Renal pelvis (tissue), 4 donors: ENCODE data around the gene FAM3A. TPM values are rescaled to one million over a fixed set of nuclear protein-coding genes. Genes with fewer than 3 reads are reported as not detected.
A peak's percentile ranks its signal among the peaks of the same experiment; 100 is the strongest.
"Not testable (repeated sequence)": the region's sequence is repeated elsewhere in the genome, so short reads cannot be mapped to it uniquely, and the experiment has no call there.

Experiments used
- DNase-seq: peaks from one replicate; pipeline ENCODE4 v3.0.0-alpha.2; 2013
- polyA plus RNA-seq, 3 donors: library from polyadenylated mRNA; unstranded; fragments of 120-200 nt; gene quantifications; one replicate each; pipeline ENCODE4 v1.2.1, GENCODE V29; 2013; ENCODE audit not compliant: insufficient read length in 3 of 3

Gene FAM3A
- polyA plus RNA-seq, 3 donors: 36.2 to 44.6 (median 39.4) TPM

DNA sequence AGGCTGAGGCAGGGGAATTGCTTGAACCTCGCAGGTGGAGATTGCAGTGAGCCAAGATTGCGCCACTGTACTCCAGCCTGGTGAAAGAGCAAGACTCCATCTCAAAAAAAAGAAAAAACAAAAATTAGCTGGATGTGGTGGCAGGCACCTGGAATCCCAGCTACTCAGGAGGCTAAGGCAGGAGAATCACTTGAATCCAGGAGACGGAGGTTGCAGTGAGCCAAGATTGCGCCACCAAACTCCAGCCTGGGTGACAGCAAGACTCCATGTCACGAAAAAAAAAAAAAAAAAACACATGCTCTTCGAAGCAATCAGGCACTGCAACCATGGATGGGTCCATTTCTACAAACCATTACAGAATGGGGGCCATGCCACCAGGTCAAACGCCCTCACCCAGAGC is 24.3 kb upstream of the FAM3A start:
- DNase-seq: not testable (repeated sequence)

DNA sequence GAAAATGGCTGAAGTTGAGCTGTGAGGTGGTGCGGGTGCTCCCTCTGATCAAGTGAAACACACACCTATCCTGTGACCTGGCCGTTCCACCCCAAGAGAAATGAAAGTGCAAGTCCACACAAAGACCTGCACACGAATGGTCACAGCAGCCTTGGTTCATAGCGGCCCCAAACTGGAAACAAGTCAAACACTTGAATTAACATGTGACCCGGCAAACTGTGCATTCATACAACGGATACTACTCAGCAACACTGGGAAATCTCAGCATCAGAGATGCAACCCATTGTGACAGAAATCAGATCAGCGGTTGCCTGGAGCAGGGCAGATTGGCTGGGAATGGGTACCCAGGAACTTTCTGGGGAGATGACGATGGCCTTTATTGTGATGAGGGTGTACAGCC is 23.0 kb upstream of the FAM3A start:
- DNase-seq: no peak

DNA sequence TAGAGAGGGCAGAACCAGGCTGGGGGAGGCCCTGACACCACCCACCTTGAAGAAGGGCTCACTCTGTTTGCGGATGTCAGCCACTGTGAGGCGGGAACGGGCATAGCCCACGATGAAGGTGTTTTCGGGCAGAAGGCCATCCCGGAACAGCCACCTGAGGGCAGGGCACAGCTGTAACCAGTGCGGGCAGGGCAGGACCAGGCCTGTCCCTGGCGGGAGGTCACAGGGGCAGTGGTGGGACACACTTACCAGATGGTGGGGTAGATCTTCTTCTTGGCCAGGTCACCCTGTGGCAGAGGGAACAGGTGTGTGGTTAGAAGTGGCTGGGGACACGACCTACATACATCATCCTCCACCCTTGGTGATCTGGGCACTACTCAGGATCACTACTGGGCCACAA is 19.9 kb upstream of the FAM3A start:
- no peak for DNase-seq

DNA sequence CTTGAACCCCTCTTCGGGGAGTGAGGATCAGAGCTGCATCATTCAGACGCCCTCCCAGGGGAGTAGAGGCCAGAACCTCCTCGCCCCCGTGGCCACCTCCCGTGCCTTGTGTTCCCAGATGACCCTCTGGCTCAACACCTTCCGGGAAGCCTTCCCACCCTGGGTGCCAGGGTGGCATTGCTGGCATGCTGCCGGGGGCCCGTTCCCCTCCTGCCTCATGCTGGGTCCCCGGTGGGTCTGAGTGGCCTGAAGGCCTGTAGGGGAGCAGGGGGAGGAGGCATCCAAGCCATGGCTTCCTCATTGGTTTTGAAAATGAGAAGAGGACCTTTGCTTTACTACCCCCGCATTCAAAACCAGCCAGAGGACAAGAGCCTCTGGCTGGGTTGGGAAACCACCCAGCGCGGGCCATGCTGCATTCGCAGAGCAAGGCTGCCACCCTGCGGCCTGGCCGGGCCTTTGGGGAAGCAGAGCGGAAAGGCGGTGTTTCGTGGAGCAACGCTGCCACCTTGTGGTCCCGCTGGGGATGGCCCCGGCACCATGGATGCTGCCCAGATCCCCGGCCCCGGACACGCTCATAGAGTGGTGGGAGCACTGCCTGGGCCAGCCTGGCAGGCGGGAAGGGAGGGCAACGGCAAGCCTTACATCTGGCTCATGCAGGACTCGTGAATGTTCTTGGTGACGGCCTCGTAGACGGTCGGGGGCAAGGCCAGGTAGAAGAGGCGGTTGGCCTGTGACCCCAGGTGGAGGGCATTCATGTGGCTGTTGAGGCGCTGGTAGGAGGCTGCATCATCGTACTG is 18.7 kb upstream of the FAM3A start:
- DNase-seq: peak; percentile 67

DNA sequence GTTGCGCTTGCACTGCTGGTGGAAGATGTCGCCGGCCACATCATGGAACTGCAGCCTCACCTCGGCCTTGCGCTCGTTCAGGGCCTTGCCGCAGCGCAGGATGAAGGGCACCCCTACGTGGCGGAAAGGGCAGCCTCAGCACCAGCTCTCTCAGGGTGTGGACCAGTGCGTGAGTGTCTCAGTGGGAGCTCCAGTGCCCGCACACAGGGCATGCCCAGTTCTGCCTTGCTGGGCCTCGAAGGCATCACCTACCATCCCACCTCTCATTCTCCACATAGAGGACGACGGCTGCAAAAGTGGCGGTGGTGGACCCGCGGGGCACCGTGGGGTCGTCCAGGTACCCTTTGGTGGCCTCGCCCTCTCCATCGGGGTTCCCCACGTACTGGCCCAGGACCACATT is 16.7 kb upstream of the FAM3A start:
- no peak for DNase-seq

DNA sequence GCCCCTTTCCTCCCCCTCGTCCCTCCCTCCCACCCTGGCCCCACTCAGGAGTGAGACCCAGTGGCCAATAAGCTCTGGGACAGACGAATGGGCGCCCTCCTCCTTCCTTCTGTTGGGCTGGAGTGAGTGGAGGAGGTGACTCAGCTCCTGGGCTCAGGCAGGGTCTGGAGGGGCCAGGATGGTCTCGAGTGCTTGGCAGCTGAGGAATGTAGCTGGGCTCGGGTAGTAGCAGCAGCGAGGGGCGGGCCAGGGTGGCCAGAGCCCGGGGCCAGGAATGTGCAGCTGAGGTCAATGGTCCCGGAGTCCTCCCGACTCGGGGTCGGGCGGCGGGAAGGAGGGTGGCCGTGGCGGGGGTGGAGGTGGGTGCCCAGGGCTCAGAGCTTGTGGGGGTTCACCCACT is 15.6 kb upstream of the FAM3A start:
- no peak for DNase-seq

DNA sequence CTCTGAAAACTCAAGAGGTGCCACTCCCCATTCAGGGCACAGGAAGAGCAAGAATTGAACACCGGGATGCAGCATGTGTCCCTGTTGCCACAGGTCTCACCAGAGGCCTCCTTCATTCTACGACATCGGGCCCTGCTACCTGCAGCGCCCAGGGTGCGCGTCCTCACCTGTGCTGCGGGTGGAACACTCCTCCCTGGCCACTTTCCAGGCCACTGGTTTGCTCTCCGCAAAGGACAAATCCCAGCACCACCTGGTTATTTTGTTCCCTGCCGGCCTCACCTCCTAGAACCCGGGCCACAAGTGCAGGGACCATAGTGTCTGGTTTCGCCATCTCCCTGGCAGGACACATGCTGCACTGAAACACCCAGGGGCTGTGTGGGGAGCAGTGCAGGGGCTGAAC is 14.3 kb upstream of the FAM3A start:
- no peak for DNase-seq

DNA sequence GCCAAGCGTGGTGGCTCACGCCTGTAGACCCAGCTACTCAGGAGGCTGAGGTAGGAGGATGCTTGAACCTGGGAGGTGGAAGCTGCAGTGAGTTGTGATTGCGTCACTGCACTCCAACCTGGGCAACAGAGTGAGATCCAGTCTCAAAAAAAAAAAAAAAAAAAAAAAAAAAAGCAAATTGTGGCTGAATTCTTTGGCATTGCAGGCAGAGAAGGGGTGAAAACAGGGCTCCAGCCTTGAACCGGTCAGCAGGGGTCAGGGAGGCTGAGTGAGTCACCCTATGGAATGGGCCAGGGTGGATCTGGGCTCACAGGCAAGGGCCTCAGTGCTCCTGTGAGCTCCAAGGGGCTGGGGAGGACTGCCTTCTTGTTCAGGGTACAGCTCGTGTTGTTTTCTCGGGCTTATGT is 13.2 kb upstream of the FAM3A start:
- DNase-seq: no peak

DNA sequence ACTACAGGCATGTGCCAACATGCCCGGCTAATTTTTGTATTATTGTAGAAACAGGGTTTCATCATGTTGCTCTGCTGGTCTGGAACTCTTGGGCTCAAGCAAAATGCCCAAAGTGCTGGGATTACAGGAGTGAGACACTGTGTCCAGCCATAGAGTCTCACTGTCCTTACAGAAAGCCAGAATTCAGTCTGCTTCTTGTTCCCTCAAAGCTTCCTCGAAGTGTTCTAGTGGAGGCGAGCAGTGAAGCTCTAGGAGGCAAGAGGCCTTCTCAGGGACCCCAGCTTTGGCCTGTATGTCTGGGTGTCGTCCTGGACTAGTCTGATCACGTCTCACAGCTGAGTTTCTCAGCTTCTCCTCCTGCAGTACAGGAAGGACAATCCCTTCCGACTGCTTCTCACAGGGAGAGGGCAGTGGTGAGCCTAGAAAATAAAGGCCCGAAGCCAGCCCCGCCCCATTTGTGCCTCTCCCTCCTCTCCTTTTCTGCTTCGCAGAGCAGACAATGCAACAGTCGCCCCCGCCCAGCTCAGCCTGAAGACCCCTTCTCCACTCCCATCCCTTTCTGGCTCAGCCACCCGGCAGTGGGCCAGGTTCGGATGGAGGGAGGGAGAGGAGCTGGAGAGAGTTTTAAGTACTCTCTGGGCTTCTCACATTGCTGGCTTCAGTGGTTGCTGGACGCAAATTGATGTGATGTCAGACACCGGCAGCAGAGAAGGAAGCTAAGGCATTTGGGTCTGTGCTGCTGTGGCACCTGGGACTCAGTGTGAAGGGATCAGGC is 11.1 kb upstream of the FAM3A start:
- DNase-seq: peak; percentile 77

DNA sequence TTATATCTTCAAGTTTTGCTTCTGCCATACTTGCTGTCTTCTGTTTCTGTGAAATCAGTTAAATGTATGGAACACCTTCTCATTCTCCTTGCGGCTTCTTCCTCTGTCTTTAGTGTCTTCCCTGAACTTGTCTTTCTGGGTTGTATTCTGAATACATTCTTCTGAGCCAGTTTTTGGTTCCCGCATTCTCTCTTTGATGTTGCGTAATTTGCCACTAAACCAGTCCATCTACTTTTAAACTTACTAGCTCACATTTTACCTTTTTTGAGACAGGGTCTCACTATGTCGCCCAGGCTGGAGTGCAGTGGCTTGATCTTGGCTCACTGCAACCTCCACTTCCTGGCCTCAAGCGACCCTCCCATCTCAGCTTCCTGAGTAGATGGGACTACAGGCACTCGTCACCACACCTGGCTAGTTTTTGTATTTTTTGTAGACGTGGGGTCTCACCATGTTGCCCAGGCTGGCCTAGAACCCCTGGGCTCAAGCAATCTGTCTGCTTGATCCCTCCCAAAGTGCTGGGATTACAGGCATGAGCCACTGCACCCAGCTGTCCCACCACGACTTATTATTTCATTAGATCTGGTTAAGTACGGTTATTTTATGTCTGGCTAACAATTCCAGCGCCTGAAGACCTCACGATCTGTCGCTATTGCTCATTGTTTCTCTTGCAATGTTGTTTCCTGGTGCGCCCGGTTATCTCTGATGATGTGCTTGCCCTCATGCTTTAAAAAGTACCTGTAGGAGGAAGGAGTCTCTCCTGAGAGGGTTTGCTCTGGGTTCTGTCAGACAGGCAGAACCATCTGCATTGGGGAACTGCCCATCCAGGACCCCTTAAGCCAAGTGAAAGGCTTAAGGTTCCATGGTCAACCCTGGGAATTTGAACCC is 9.8 kb upstream of the FAM3A start:
- DNase-seq: no peak

DNA sequence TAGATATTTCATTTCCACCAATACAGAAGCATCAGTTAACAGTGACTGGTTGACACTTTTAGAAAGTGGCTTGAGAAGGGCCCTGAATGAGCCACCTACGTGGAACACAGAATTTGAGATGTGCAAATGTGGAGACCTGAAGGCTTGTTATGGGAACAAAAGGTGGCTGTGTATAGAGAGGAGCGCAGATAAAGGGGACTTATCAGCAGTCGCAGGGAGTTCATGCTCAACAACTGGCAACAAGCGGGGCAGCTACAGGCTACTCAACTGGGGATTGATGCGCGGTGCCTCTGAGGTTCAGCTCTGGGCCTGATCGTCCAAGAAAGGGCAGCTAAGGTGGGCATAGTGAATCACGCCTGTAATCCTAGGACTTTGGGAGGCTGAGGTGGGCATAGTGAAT is 3.4 kb upstream of the FAM3A start:
- DNase-seq: no peak

DNA sequence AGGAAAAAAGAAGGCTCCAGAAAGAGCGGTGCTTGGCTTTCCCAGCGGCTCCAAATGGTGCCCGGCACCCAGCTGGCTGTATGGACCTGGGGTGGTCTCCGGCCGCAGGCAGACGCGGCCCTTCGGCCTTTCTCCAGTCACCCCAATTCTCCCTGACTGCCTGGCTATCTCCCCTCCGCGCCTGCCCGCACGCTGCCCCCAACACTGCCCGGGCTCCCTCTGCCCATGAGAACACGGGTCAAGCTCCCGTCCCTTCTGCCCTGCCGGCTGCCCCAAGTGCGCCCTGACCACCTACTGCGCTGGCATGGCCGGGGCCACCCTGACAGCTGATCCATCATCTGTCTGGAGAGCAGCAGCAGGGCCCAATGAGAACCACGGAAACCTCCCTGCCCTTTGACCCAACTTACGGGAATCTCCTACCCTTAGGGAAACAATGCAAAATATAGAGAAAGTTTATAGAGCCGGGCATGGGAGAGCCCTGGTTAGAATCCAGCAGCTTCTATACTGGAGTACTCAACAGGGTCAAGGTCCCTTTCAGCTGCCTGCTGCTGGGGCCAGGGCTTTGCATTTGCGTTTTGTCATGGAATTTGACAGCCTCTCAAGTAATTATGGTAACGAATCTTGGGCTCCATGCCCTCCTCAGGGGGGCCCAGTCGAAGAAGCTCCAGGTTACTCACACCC is 1.2 kb upstream of the FAM3A start:
- no peak for DNase-seq

DNA sequence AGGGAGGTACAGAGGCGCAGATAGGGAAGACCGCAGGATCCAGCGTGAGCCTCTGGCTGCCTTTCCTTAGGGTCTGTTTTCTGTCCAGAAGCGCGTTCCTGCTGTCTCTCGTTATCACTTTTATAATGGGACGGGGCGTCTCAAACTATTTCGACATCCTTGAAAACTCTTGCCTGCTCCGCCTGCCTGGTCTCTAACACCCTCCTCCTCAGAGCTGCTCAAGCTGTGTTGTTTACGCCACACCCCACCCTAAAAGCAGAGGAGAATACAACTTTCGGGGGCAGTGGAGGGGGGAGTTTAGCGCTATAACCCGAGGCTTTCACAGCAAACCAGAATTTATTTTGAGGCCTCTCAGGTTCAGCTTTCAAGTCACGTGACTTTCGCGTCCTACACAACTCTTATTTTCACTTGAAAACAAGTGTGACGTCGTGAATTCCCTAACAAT is 646 bp upstream of the FAM3A start:
- DNase-seq: peak; percentile 73

DNA sequence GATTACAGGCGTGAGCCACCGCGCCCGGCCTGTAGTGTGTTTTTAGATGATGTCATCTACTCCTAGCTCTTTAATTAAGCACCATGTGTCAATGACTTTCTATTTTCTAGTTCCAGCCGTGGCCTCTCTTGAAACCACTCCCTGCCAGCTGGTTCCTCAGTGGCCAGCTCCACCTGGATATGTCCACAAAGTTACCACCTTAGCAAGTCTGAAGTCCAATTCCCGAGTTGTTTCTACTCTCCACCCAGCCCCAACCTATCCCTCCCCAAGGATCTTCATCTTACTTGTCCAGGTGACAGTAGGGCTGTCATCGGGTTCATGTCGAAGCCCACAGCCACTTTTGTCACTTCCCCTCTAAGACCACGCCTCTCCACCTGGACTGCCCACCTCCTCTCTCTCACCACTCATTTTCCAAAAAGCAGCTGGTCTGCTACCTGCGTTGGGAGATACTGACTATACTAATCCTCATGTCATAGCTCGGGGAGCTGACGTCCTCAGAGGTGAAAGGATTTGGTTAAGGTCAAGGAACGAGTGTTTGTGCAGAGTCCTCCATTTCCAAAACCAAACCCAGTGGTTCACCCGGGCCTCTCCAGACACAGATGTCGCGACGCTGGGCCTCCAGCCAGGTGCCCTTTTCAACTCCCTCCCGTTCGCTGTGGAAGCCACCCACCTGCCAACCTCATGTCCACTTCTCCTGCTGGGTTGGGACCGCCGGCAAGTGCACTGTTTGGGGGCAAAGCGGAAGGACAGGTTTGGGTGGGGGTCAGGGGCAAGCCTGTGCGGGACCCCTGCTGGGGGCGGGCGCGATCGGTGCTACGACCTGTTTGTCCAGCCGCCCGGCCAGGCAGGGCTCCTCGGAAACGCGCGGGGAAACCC is 704 bp downstream of the FAM3A start:
- no peak for DNase-seq

DNA sequence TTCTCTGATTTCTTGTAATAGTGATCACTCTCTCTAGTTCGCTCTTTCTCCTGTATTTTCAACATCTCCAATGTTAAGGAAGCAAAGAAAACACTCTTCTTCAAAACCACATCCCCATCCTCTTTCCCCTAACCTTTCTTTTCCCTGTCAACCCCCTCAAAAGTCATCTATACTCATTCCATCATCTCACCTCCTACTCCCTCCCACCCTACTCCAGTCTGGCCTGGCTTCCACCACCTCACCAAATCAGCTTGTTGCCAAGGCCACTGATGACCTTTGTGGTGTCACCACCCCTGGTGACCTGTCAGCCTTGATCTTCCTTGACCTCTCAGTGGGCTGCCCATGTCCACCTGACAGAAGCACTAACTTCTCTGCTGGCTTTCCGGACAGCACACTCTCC is 2.3 kb downstream of the FAM3A start:
- no peak for DNase-seq

DNA sequence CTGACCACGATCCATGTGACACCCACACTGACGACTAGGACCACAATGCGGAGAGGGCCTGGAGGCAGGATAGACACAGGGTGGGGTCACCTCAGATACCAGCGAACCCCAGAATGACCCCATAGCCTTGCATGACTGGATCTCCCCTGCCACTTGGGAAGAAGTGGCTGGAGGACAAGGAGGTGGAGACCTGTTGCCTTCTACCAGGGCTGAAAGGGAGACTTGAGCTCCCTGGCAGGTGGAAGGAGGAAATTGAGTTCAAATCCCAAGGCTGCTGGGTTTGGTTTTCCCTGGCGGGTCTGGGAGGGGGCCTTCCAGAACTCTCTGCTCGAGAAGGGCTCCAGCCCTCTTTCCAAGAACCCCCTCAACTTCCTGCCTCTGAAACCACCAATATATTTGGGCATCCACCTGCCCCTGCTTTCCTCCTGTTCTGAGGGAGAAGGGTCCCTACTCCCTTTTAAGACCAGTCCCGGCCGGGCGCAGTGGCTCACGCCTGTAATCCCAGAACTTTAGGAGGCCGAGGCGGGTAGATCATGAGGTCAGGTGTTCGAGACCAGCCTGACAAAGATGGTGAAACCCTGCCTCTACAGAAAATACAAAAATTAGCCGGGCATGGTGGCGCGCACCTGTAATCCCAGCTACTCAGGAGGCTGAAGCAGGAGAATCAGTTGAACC is 3.0 kb downstream of the FAM3A start:
- no peak for DNase-seq

DNA sequence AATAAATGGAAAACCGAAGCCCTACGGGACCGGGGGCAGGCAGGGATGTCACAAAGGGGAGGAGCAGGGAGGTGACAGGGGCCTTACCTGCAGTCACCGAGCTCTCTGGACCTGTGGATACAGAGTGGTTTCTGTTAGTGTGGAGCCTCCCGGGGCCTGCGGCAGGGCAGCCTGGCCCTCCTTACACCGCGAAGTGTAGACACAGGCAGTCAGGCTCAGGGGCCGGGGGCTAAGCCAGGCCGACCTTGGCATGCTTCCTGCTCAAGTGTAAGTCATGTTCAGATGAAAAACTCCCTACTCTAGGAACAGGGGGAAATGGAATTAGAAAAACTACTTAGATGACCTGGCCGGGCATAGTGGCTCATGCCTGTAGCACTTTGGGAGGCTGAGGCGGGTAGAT is 4.3 kb downstream of the FAM3A start:
- DNase-seq: no peak

DNA sequence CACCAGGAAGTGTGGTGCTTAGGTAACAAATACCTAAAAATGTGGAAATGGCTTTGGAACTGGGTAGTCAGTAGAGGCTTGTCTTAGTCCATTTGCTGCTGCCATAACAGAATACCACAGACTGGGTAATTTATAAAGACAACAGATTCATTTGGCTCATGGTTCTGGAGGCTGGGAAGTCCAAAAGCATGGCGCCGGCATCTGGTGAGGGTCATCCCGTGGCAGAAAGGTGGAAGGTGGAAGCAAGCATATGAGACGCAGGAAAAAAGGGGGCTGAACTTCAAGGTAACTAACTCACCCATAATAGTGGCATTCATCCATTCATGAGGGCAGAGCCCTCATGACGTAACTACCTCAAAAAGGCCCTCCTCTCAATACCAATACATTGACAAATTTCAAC is 6.6 kb downstream of the FAM3A start:
- DNase-seq: no peak

DNA sequence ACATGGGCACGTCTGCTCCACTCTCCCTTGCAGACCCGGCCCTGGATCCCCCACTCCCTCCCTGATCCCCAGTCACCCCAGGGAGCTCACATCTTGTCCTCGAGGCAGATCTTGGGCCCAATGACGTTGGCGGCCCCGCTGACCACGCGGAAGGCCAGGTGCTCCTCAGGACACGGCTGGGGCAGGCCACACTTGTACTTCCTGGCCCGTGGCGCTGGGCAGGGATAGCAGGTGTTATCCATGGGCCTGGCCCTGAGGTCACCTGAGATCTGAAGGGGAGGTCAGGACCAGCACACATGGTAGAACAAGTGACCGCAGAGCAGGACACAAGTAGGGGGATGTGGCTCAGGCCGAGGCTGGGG is 7.7 kb downstream of the FAM3A start:
- DNase-seq: no peak

DNA sequence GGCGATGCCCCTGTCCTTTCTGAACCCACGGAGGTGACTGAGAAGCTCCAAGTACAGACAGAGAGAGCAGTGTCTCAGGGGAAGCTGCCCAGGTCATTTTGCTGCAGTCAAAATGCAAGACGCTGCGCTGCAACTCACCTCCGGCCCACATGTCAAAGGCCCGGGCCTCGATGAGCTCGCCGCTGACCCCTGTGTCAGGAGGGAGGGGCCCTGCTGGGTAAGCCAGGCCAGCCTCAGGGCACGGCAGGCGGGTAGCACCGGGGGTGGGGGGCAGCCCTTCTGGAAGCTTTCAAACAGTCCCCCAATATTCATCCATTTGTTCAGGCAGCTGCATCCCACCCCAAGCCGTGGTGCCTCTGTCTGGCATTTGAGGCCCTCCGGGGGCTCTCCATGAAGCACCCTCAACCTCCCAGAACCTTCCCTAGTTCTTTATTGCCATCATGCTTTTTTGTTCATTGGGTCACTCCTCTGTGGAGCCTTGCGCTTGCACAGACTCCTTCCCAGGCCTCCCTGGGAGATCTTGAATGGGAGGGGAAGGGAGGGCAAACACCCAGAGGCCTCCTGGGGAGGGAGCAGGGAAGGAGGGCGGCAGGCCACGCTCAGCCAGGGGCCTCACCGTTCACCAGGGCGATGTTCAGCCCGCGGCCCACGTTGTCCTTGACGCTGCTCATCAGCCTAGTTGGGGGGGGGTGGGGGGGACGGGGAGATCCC is 8.2 kb downstream of the FAM3A start:
- no peak for DNase-seq
